Mesendoderm (in vitro differentiated cells): ENCODE results near the gene BOLA2B. TPM values are rescaled to one million over a fixed set of nuclear protein-coding genes. Genes with fewer than 3 reads are reported as not detected.

Source experiments
- DNase-seq: peaks from one replicate; pipeline ENCODE4 v3.0.0; 2013
- H2AK5ac ChIP-seq: 2 replicates; pipeline ENCODE4 v1.6.1; 2013; ENCODE audit warnings: low read length, inconsistent platforms
- H2BK120ac ChIP-seq: 2 replicates; pipeline ENCODE4 v1.6.1; 2013; ENCODE audit warnings: low read depth, mild to moderate bottlenecking, low read length, moderate library complexity, mixed read lengths
- H2BK15ac ChIP-seq: replicated peaks from 2 replicates; pipeline ENCODE4 v1.6.1; 2013; ENCODE audit warnings: low read depth, mild to moderate bottlenecking, moderate library complexity
- H2BK5ac ChIP-seq: 2 replicates; pipeline ENCODE4 v1.6.1; 2013; ENCODE audit warnings: low read length, inconsistent platforms
- H3K18ac ChIP-seq: 2 replicates; pipeline ENCODE4 v1.6.1; 2013; ENCODE audit warnings: mild to moderate bottlenecking, low read length, mixed read lengths
- H3K23ac ChIP-seq: one replicate; pipeline ENCODE4 v1.6.1; 2013; ENCODE audit warnings: low read length
- H3K27ac ChIP-seq: 2 replicates; pipeline ENCODE4 v1.5.1; 2013; ENCODE audit warnings: low read depth, mild to moderate bottlenecking, inconsistent platforms, low read length, moderate library complexity
- H3K27me3 ChIP-seq: 2 replicates; pipeline ENCODE4 v1.6.1; 2013; ENCODE audit warnings: low read length, control low read depth, mild to moderate bottlenecking, inconsistent platforms; ENCODE audit not compliant: insufficient read depth, poor library complexity
- H3K36me3 ChIP-seq: 2 replicates; pipeline ENCODE4 v1.6.1; 2013; ENCODE audit warnings: low read length, inconsistent platforms; ENCODE audit not compliant: control insufficient read depth, insufficient read depth
- H3K4ac ChIP-seq: one replicate; pipeline ENCODE4 v1.6.1; 2013; ENCODE audit warnings: low read depth, mild to moderate bottlenecking, low read length, moderate library complexity
- H3K4me1 ChIP-seq: 2 replicates; pipeline ENCODE4 v1.6.1; 2013; ENCODE audit warnings: low read depth, low read length, inconsistent platforms; ENCODE audit not compliant: control insufficient read depth
- H3K4me2 ChIP-seq: 2 replicates; pipeline ENCODE4 v1.6.1; 2013; ENCODE audit warnings: low read length
- H3K4me3 ChIP-seq: 2 replicates; pipeline ENCODE4 v1.5.1; 2013; ENCODE audit warnings: mild to moderate bottlenecking, low read length
- H3K56ac ChIP-seq: one replicate; pipeline ENCODE4 v1.6.1; 2013; ENCODE audit warnings: low read length
- H3K79me1 ChIP-seq: 2 replicates; pipeline ENCODE4 v1.6.1; 2013; ENCODE audit warnings: low read length, inconsistent platforms
- H3K79me2 ChIP-seq: 2 replicates; pipeline ENCODE4 v1.6.1; 2013; ENCODE audit warnings: mild to moderate bottlenecking, low read length; ENCODE audit not compliant: control insufficient read depth, insufficient read depth
- H3K9ac ChIP-seq: 2 replicates; pipeline ENCODE4 v1.6.1; 2013; ENCODE audit warnings: low read length, inconsistent platforms
- H4K5ac ChIP-seq: one replicate; pipeline ENCODE4 v1.6.1; 2013; ENCODE audit warnings: low read length
- H4K8ac ChIP-seq: one replicate; pipeline ENCODE4 v1.6.1; 2013; ENCODE audit warnings: low read depth, mild to moderate bottlenecking, control low read depth, low read length, moderate library complexity
- WGBS: extraction: QIAGEN DNeasy Blood & Tissue Kit; methylation state at CpG from one replicate; pipeline ENCODE4 v1.1.7; 2013; ENCODE audit warnings: low lambda C conversion rate, missing lambda C conversion rate; ENCODE audit not compliant: insufficient coverage; ENCODE audit errors: extremely low coverage; 5-methylcytosine and 5-hydroxymethylcytosine counted together
- small RNA-seq: library from polyadenylated mRNA; stranded (forward); fragments of <200 nt; extraction: miRNeasy Mini kit (QIAGEN cat#:217004); gene quantifications from one replicate; pipeline ENCODE3, GENCODE V24; 2013; ENCODE audit not compliant: insufficient read depth

Gene BOLA2B

GRCh38 chr16:30143347-30143702, 50.1 kb downstream of the BOLA2B start:
- Histone ChIP-seq H2BK5ac (no peak overlapping the region), H4K5ac (no peak overlapping the region), H3K4me1 (no peaks in the 10 kb centered on the region), H2BK120ac (no peak overlapping the region), H3K4me2 (no peak overlapping the region), H3K18ac (no peak overlapping the region), H2BK15ac (no peak overlapping the region), H3K4ac (no peak overlapping the region), H3K23ac (no peak overlapping the region), H2AK5ac (no peak overlapping the region), H4K8ac (no peak overlapping the region), H3K27me3 (no peaks in the 10 kb centered on the region), H3K27ac (no peak overlapping the region), H3K9ac (no peak overlapping the region), H3K79me2 (no peaks in the 10 kb centered on the region), H3K36me3 (no peaks in the 10 kb centered on the region), H3K79me1 (no peaks in the 10 kb centered on the region), H3K4me3 (no peak overlapping the region), H3K56ac (no peak overlapping the region)
- DNase-seq, result no peak
- WGBS, result no CpG with 5 or more reads among the region's 2 CpGs

Small RNA genes within 50 kb of the gene (small RNA-seq; reads per million reads assigned to genes)
- not detected for gene AC106782.4
